Measurements from ENCODE around the gene LAG3.

The LAG3 gene

GRCh38 chr12:6786416-6787094 lies 14.2 kb downstream of the LAG3 start:
- H3K36me3 ChIP-seq (ENCODE audit: control insufficient read depth in 1 of 2, insufficient read depth in 2 of 2, low read depth in 1 of 2, low read length in 2 of 2), result no peaks in the 10 kb centered on the region
- peaks cover 0 to 9% of the 10 kb centered on the region in 2 experiments for H3K27me3 ChIP-seq (ENCODE audit: control insufficient read depth in 1 of 2, insufficient read depth in 1 of 2, low read length in 2 of 2)
- H3K4me2 ChIP-seq (ENCODE audit: low read length, poor library complexity, severe bottlenecking), result no peak overlapping the region
- no peak overlapping the region for H4K8ac ChIP-seq (ENCODE audit: low read length)
- no peaks in the 10 kb centered on the region for H3K9me3 ChIP-seq (ENCODE audit: control insufficient read depth, low read length)
- H4K91ac ChIP-seq (ENCODE audit: low read length), result no peak overlapping the region
- H3K14ac ChIP-seq (ENCODE audit: low read length in 2 of 2), result no peak overlapping the region
- H3K79me1 ChIP-seq (replicated peaks; ENCODE audit: low read length, poor library complexity, severe bottlenecking), result no peaks in the 10 kb centered on the region
- peaks cover 4% of the 10 kb centered on the region for H3K4me1 ChIP-seq (ENCODE audit: control insufficient read depth, insufficient read depth, low read depth, low read length)
- no peak overlapping the region for H3K9ac ChIP-seq (ENCODE audit: low read length)
- H2BK12ac ChIP-seq (ENCODE audit: low read length in 2 of 2), result no peak overlapping the region
- no peak overlapping the region for H2BK120ac ChIP-seq (ENCODE audit: low read depth, low read length)
- H3K4ac ChIP-seq (ENCODE audit: low read depth in 1 of 2, low read length in 2 of 2), result no peak overlapping the region
- no peak overlapping the region for H2AK5ac ChIP-seq (ENCODE audit: low read length, severe bottlenecking)
- H3K27ac ChIP-seq (ENCODE audit: low read length, poor library complexity, severe bottlenecking), result no peak overlapping the region
- WGBS, result 68% methylated on average over 4 of the region's 9 CpGs
- no peak overlapping the region for H3K4me3 ChIP-seq (ENCODE audit: insufficient read depth in 1 of 2, low read depth in 1 of 2, low read length in 2 of 2)
- H2BK15ac ChIP-seq (ENCODE audit: low read depth, poor library complexity, severe bottlenecking), result no peak overlapping the region
- no peak overlapping the region for H3K18ac ChIP-seq (ENCODE audit: low read depth in 1 of 2, low read length in 2 of 2)
- no peak overlapping the region for H2BK5ac ChIP-seq (ENCODE audit: low read depth, low read length, poor library complexity, severe bottlenecking)
- no peak overlapping the region for H2AFZ ChIP-seq (ENCODE audit: low read depth, low read length)
- no peak overlapping the region for H3K23ac ChIP-seq (ENCODE audit: low read length in 2 of 2)
- no peak for DNase-seq

GRCh38 chr12:6787309-6787708 lies 15.0 kb downstream of the LAG3 start:
- Histone ChIP-seq H3K14ac (ENCODE audit: low read length in 2 of 2) (no peak overlapping the region), H3K23ac (ENCODE audit: low read length in 2 of 2) (no peak overlapping the region), H3K9me3 (ENCODE audit: control insufficient read depth, low read length) (no peaks in the 10 kb centered on the region), H3K18ac (ENCODE audit: low read depth in 1 of 2, low read length in 2 of 2) (no peak overlapping the region), H3K4me3 (ENCODE audit: insufficient read depth in 1 of 2, low read depth in 1 of 2, low read length in 2 of 2) (no peak overlapping the region), H2BK15ac (ENCODE audit: low read depth, poor library complexity, severe bottlenecking) (no peak overlapping the region), H2AK5ac (ENCODE audit: low read length, severe bottlenecking) (no peak overlapping the region), H4K91ac (ENCODE audit: low read length) (no peak overlapping the region), H3K27me3 (ENCODE audit: control insufficient read depth in 1 of 2, insufficient read depth in 1 of 2, low read length in 2 of 2) (peaks cover 0 to 15% of the 10 kb centered on the region in 2 experiments), H2BK5ac (ENCODE audit: low read depth, low read length, poor library complexity, severe bottlenecking) (no peak overlapping the region), H3K4me1 (ENCODE audit: control insufficient read depth, insufficient read depth, low read depth, low read length) (peaks cover 4% of the 10 kb centered on the region), H2BK120ac (ENCODE audit: low read depth, low read length) (no peak overlapping the region), H3K79me1 (replicated peaks; ENCODE audit: low read length, poor library complexity, severe bottlenecking) (no peaks in the 10 kb centered on the region), H2BK12ac (ENCODE audit: low read length in 2 of 2) (no peak overlapping the region), H3K36me3 (ENCODE audit: control insufficient read depth in 1 of 2, insufficient read depth in 2 of 2, low read depth in 1 of 2, low read length in 2 of 2) (no peaks in the 10 kb centered on the region), H3K27ac (ENCODE audit: low read length, poor library complexity, severe bottlenecking) (no peak overlapping the region), H3K4me2 (ENCODE audit: low read length, poor library complexity, severe bottlenecking) (no peak overlapping the region), H2AFZ (ENCODE audit: low read depth, low read length) (no peak overlapping the region), H3K9ac (ENCODE audit: low read length) (no peak overlapping the region), H4K8ac (ENCODE audit: low read length) (no peak overlapping the region), H3K4ac (ENCODE audit: low read depth in 1 of 2, low read length in 2 of 2) (no peak overlapping the region)
- 96% methylated on average over 5 of the region's 5 CpGs for WGBS
- no peak for DNase-seq

GRCh38 chr12:6788972-6789924 lies 16.9 kb downstream of the LAG3 start, which contains the start of gene CD4:
Gene CD4 (plus strand): TSS chr12:6789528. CDS start chr12:6800139, 10,611 bp downstream.
- H3K4ac ChIP-seq (ENCODE audit: low read depth in 1 of 2, low read length in 2 of 2), result no peak within 1 kb of the TSS
- no peak within 1 kb of the TSS for H2BK12ac ChIP-seq (ENCODE audit: low read length in 2 of 2)
- peaks cover 11% of the 10 kb centered on the region for H3K4me1 ChIP-seq (ENCODE audit: control insufficient read depth, insufficient read depth, low read depth, low read length)
- H3K9me3 ChIP-seq (ENCODE audit: control insufficient read depth, low read length), result no peaks in the 10 kb centered on the region
- peak within 1 kb of the TSS; percentile 33 for H2BK15ac ChIP-seq (ENCODE audit: low read depth, poor library complexity, severe bottlenecking)
- peaks cover 5 to 23% of the 10 kb centered on the region in 2 experiments for H3K27me3 ChIP-seq (ENCODE audit: control insufficient read depth in 1 of 2, insufficient read depth in 1 of 2, low read length in 2 of 2)
- no peak within 1 kb of the TSS for H2BK5ac ChIP-seq (ENCODE audit: low read depth, low read length, poor library complexity, severe bottlenecking)
- H3K18ac ChIP-seq (ENCODE audit: low read depth in 1 of 2, low read length in 2 of 2), result peak within 1 kb of the TSS in 1 of 2 experiments; percentile 48
- H3K14ac ChIP-seq (ENCODE audit: low read length in 2 of 2), result peak within 1 kb of the TSS in 1 of 2 experiments; percentile 41
- H3K36me3 ChIP-seq (ENCODE audit: control insufficient read depth in 1 of 2, insufficient read depth in 2 of 2, low read depth in 1 of 2, low read length in 2 of 2), result no peaks in the 10 kb centered on the region
- no peak within 1 kb of the TSS for H4K91ac ChIP-seq (ENCODE audit: low read length)
- H3K79me1 ChIP-seq (replicated peaks; ENCODE audit: low read length, poor library complexity, severe bottlenecking), result no peaks in the 10 kb centered on the region
- no peak within 1 kb of the TSS for H3K27ac ChIP-seq (ENCODE audit: low read length, poor library complexity, severe bottlenecking)
- H4K8ac ChIP-seq (ENCODE audit: low read length), result peak within 1 kb of the TSS; percentile 4
- H2AFZ ChIP-seq (ENCODE audit: low read depth, low read length), result peak within 1 kb of the TSS; percentile 46
- H3K23ac ChIP-seq (ENCODE audit: low read length in 2 of 2), result no peak within 1 kb of the TSS
- no peak within 1 kb of the TSS for H2BK120ac ChIP-seq (ENCODE audit: low read depth, low read length)
- no peak within 1 kb of the TSS for H3K4me3 ChIP-seq (ENCODE audit: insufficient read depth in 1 of 2, low read depth in 1 of 2, low read length in 2 of 2)
- no peak within 1 kb of the TSS for H2AK5ac ChIP-seq (ENCODE audit: low read length, severe bottlenecking)
- no peak for DNase-seq
- WGBS, result 73% methylated on average over 18 of the region's 18 CpGs
- H3K4me2 ChIP-seq (ENCODE audit: low read length, poor library complexity, severe bottlenecking), result no peak within 1 kb of the TSS
- no peak within 1 kb of the TSS for H3K9ac ChIP-seq (ENCODE audit: low read length)
